ENCODE results near the gene SCNM1. TPM values are rescaled to one million over a fixed set of nuclear protein-coding genes. Genes with fewer than 3 reads are reported as not detected.
A peak's percentile ranks its signal among the peaks of the same experiment; 100 is the strongest.

Gene SCNM1
- total RNA-seq, 1 donor from 2014 or later = 40.7 TPM

- Mint-ChIP-seq H3K27ac (ENCODE audit: unreplicated experiment) (peak overlapping the region; percentile 17), H3K36me3 (ENCODE audit: low read depth) (peaks cover 7% of the 10 kb centered on the region)
- peak; percentile 80 for DNase-seq (ENCODE audit: low spot score)
Observed at GRCh38 chr1:151131701-151132334, 34.1 kb upstream of the SCNM1 start.

GRCh38 chr1:151132335-151133017 is 33.5 kb upstream of the SCNM1 start:
- H3K4me3 Mint-ChIP-seq (ENCODE audit: unreplicated experiment) = peak overlapping the region; percentile 68
- no peaks in the 10 kb centered on the region for H3K9me3 Mint-ChIP-seq (ENCODE audit: low read depth)
- peaks cover 10% of the 10 kb centered on the region for H3K4me1 Mint-ChIP-seq (ENCODE audit: low read depth)
- peak; percentile 75 for DNase-seq (ENCODE audit: low spot score)
- TF ChIP-seq, protein P1, sequence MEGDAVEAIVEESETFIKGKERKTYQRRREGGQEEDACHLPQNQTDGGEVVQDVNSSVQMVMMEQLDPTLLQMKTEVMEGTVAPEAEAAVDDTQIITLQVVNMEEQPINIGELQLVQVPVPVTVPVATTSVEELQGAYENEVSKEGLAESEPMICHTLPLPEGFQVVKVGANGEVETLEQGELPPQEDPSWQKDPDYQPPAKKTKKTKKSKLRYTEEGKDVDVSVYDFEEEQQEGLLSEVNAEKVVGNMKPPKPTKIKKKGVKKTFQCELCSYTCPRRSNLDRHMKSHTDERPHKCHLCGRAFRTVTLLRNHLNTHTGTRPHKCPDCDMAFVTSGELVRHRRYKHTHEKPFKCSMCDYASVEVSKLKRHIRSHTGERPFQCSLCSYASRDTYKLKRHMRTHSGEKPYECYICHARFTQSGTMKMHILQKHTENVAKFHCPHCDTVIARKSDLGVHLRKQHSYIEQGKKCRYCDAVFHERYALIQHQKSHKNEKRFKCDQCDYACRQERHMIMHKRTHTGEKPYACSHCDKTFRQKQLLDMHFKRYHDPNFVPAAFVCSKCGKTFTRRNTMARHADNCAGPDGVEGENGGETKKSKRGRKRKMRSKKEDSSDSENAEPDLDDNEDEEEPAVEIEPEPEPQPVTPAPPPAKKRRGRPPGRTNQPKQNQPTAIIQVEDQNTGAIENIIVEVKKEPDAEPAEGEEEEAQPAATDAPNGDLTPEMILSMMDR (IDR thresholded peaks at IDR 0.05) = no peak
- H3K36me3 Mint-ChIP-seq (ENCODE audit: low read depth) = peaks cover 8% of the 10 kb centered on the region
- peaks cover 13% of the 10 kb centered on the region for H3K27me3 Mint-ChIP-seq (ENCODE audit: low read depth)
- no peak overlapping the region for H3K27ac Mint-ChIP-seq (ENCODE audit: unreplicated experiment)

More at GRCh38 chr1:151131701-151132334, 34.1 kb upstream of the SCNM1 start:
- Mint-ChIP-seq H3K4me1 (ENCODE audit: low read depth) (peaks cover 10% of the 10 kb centered on the region), H3K27me3 (ENCODE audit: low read depth) (peaks cover 13% of the 10 kb centered on the region), H3K4me3 (ENCODE audit: unreplicated experiment) (peak overlapping the region; percentile 68), H3K9me3 (ENCODE audit: low read depth) (no peaks in the 10 kb centered on the region)
- TF ChIP-seq, protein P1 (IDR thresholded peaks at IDR 0.05) = no peak

GRCh38 chr1:151133018-151133806 is 32.7 kb upstream of the SCNM1 start:
- TF ChIP-seq, protein P1 (IDR thresholded peaks at IDR 0.05) = no peak
- no peak overlapping the region for H3K4me3 Mint-ChIP-seq (ENCODE audit: unreplicated experiment)
- H3K36me3 Mint-ChIP-seq (ENCODE audit: low read depth) = peaks cover 8% of the 10 kb centered on the region
- H3K27ac Mint-ChIP-seq (ENCODE audit: unreplicated experiment) = no peak overlapping the region
- H3K27me3 Mint-ChIP-seq (ENCODE audit: low read depth) = peaks cover 13% of the 10 kb centered on the region
- no peaks in the 10 kb centered on the region for H3K9me3 Mint-ChIP-seq (ENCODE audit: low read depth)
- peak; percentile 92 for DNase-seq (ENCODE audit: low spot score)
- H3K4me1 Mint-ChIP-seq (ENCODE audit: low read depth) = peaks cover 10% of the 10 kb centered on the region

- DNase-seq (ENCODE audit: low spot score) = peak; percentile 11
- Mint-ChIP-seq H3K4me3 (ENCODE audit: unreplicated experiment) (no peak overlapping the region), H3K36me3 (ENCODE audit: low read depth) (peaks cover 8% of the 10 kb centered on the region), H3K9me3 (ENCODE audit: low read depth) (no peaks in the 10 kb centered on the region), H3K4me1 (ENCODE audit: low read depth) (peaks cover 10% of the 10 kb centered on the region), H3K27me3 (ENCODE audit: low read depth) (peaks cover 13% of the 10 kb centered on the region), H3K27ac (ENCODE audit: unreplicated experiment) (no peak overlapping the region)
- TF ChIP-seq, protein P1 (IDR thresholded peaks at IDR 0.05) = no peak
Observed at GRCh38 chr1:151134396-151134795, 31.5 kb upstream of the SCNM1 start.

GRCh38 chr1:151134991-151135390 is 31.0 kb upstream of the SCNM1 start:
- Mint-ChIP-seq H3K27ac (ENCODE audit: unreplicated experiment) (no peak overlapping the region), H3K27me3 (ENCODE audit: low read depth) (peaks cover 13% of the 10 kb centered on the region), H3K4me1 (ENCODE audit: low read depth) (peaks cover 10% of the 10 kb centered on the region), H3K9me3 (ENCODE audit: low read depth) (no peaks in the 10 kb centered on the region), H3K36me3 (ENCODE audit: low read depth) (peaks cover 8% of the 10 kb centered on the region), H3K4me3 (ENCODE audit: unreplicated experiment) (no peak overlapping the region)
- peak; percentile 65 for DNase-seq (ENCODE audit: low spot score)
- TF ChIP-seq, protein P1 (IDR thresholded peaks at IDR 0.05) = no peak

All from chondrocyte (in vitro differentiated cells).